ENCODE measurements around the gene VASP. TPM values are rescaled to one million over a fixed set of nuclear protein-coding genes. Genes with fewer than 3 reads are reported as not detected.
A peak's percentile ranks its signal among the peaks of the same experiment; 100 is the strongest.

Gene VASP
- total and polyA plus RNA-seq, 2 of the 13 experiments (the other 11 are each of a cell fraction or from before 2014, with no cell fraction given): 41.8 to 67.1 TPM

DNA sequence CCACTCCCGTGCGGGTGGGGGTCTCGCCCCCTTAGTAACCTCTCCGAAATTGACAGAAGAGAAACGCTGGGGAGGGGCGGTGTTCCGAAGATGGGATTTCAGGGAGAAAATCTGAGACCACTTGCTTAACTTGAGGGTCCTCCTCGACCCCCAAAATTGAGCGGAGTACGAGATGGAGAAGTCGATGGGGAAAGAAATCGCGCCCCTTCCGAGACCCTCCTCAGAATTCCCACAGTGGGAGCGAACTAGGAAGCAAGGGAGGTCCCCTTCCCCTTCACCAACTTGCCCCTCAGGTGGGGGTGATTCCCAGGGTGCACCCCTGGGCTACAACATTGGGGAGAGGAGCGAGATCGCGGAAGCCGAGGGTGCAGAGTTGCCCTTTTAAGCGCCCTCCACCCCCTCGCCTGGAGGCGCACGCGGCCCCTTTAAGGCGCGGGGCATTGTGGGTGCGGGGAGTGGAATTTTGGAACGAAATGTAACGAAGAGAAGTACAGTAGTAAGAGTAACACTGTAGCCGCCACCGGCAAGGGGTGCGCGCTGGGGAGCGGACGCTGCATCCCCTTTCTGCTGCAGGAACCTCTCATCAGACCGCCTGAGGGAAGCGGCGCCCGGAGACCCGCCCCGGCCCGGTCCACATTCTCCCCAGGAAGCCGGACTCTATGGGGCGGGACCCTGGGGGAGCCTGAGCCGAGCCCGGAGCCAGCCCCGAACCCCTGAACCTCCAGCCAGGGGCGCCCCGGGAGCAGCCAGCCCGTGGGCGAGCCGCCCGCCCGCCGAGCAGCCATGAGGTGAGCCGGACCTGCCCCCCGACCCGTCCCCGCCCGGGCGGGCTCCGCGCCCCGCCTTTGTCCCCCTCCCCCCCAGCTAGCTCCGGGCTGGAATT lies at the start of gene VASP (continued):
- TF ChIP-seq EED (CRISPR knock-in tag; IDR thresholded peaks at IDR 0.05) (no peak), RFX5 (IDR thresholded peaks at IDR 0.05; ENCODE audit: low read depth, low read length) (no peak), CBFB (CRISPR knock-in tag; IDR thresholded peaks at IDR 0.05) (no peak), ZNF713 (CRISPR knock-in tag; IDR thresholded peaks at IDR 0.05) (no peak), ATF7 (IDR thresholded peaks at IDR 0.05) (no peak), ATF7 (CRISPR knock-in tag; IDR thresholded peaks at IDR 0.05) (no peak), HNRNPUL1 (IDR thresholded peaks at IDR 0.05; ENCODE audit: low read depth, low read length) (no peak), KDM2A (CRISPR knock-in tag; IDR thresholded peaks at IDR 0.05; ENCODE audit: borderline replicate concordance, low read depth) (peak; percentile 86), CC2D1A (CRISPR knock-in tag; IDR thresholded peaks at IDR 0.05) (no peak), SMYD3 (CRISPR knock-in tag; IDR thresholded peaks at IDR 0.05) (no peak), ZNF30 (CRISPR knock-in tag; IDR thresholded peaks at IDR 0.05) (no peak), RFX3 (CRISPR knock-in tag; IDR thresholded peaks at IDR 0.05) (no peak), ZBTB8A (CRISPR knock-in tag; IDR thresholded peaks at IDR 0.05; ENCODE audit: borderline replicate concordance, low read depth) (no peak), ZBTB21 (CRISPR knock-in tag; IDR thresholded peaks at IDR 0.05) (no peak)
- TF ChIP-seq, protein P1, sequence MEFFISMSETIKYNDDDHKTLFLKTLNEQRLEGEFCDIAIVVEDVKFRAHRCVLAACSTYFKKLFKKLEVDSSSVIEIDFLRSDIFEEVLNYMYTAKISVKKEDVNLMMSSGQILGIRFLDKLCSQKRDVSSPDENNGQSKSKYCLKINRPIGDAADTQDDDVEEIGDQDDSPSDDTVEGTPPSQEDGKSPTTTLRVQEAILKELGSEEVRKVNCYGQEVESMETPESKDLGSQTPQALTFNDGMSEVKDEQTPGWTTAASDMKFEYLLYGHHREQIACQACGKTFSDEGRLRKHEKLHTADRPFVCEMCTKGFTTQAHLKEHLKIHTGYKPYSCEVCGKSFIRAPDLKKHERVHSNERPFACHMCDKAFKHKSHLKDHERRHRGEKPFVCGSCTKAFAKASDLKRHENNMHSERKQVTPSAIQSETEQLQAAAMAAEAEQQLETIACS (CRISPR knock-in tag; IDR thresholded peaks at IDR 0.05): 0 out of 2 replicates have a peak, but pooled peaks have one; percentile 29
- TF ChIP-seq, protein P2, sequence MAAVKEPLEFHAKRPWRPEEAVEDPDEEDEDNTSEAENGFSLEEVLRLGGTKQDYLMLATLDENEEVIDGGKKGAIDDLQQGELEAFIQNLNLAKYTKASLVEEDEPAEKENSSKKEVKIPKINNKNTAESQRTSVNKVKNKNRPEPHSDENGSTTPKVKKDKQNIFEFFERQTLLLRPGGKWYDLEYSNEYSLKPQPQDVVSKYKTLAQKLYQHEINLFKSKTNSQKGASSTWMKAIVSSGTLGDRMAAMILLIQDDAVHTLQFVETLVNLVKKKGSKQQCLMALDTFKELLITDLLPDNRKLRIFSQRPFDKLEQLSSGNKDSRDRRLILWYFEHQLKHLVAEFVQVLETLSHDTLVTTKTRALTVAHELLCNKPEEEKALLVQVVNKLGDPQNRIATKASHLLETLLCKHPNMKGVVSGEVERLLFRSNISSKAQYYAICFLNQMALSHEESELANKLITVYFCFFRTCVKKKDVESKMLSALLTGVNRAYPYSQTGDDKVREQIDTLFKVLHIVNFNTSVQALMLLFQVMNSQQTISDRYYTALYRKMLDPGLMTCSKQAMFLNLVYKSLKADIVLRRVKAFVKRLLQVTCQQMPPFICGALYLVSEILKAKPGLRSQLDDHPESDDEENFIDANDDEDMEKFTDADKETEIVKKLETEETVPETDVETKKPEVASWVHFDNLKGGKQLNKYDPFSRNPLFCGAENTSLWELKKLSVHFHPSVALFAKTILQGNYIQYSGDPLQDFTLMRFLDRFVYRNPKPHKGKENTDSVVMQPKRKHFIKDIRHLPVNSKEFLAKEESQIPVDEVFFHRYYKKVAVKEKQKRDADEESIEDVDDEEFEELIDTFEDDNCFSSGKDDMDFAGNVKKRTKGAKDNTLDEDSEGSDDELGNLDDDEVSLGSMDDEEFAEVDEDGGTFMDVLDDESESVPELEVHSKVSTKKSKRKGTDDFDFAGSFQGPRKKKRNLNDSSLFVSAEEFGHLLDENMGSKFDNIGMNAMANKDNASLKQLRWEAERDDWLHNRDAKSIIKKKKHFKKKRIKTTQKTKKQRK (IDR thresholded peaks at IDR 0.05; ENCODE audit: low read length): no peak
- TF ChIP-seq, protein P3, sequence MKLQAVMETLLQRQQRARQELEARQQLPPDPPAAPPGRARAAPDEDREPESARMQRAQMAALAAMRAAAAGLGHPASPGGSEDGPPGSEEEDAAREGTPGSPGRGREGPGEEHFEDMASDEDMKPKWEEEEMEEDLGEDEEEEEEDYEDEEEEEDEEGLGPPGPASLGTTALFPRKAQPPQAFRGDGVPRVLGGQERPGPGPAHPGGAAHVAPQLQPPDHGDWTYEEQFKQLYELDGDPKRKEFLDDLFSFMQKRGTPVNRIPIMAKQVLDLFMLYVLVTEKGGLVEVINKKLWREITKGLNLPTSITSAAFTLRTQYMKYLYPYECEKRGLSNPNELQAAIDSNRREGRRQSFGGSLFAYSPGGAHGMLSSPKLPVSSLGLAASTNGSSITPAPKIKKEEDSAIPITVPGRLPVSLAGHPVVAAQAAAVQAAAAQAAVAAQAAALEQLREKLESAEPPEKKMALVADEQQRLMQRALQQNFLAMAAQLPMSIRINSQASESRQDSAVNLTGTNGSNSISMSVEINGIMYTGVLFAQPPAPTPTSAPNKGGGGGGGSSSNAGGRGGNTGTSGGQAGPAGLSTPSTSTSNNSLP (IDR thresholded peaks at IDR 0.05; ENCODE audit: low read depth, low read length): no peak
- TF ChIP-seq, protein P4, sequence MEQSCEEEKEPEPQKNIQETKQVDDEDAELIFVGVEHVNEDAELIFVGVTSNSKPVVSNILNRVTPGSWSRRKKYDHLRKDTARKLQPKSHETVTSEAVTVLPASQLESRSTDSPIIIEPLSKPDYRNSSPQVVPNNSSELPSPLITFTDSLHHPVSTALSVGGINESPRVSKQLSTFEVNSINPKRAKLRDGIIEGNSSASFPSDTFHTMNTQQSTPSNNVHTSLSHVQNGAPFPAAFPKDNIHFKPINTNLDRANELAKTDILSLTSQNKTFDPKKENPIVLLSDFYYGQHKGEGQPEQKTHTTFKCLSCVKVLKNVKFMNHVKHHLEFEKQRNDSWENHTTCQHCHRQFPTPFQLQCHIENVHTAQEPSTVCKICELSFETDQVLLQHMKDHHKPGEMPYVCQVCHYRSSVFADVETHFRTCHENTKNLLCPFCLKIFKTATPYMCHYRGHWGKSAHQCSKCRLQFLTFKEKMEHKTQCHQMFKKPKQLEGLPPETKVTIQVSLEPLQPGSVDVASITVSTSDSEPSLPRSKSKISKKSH (CRISPR knock-in tag; IDR thresholded peaks at IDR 0.05; ENCODE audit: borderline replicate concordance): peak; percentile 65; the same call in 1 of the 2 replicates
- TF ChIP-seq, protein P5, sequence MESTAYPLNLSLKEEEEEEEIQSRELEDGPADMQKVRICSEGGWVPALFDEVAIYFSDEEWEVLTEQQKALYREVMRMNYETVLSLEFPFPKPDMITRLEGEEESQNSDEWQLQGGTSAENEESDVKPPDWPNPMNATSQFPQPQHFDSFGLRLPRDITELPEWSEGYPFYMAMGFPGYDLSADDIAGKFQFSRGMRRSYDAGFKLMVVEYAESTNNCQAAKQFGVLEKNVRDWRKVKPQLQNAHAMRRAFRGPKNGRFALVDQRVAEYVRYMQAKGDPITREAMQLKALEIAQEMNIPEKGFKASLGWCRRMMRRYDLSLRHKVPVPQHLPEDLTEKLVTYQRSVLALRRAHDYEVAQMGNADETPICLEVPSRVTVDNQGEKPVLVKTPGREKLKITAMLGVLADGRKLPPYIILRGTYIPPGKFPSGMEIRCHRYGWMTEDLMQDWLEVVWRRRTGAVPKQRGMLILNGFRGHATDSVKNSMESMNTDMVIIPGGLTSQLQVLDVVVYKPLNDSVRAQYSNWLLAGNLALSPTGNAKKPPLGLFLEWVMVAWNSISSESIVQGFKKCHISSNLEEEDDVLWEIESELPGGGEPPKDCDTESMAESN (CRISPR knock-in tag; conservative IDR thresholded peaks at IDR 0.05): no peak
